Renal cortical epithelial cell (primary cell): ENCODE data around the gene LIMS4. TPM values are rescaled to one million over a fixed set of nuclear protein-coding genes. Genes with fewer than 3 reads are reported as not detected.
"Not testable (repeated sequence)": the region's sequence is repeated elsewhere in the genome, so short reads cannot be mapped to it uniquely, and the experiment has no call there.

Experiments
- DNase-seq: peaks from one replicate; pipeline ENCODE4 v3.0.0-alpha.2; 2011; ENCODE audit warnings: low read depth
- total RNA-seq: library from RNA; depleted of rRNA; stranded (reverse); fragments of >200 nt; gene quantifications from 2 replicates; pipeline ENCODE4 v1.2.3, GENCODE V29; 2014

The LIMS4 gene
- 1.1 and 1.9 TPM in 2 replicates for total RNA-seq

GRCh38 chr2:110472171-110473058 lies at the start of gene LIMS4:
Gene LIMS4 (minus strand): TSS chr2:110472816. CDS start chr2:110472778, 38 bp downstream.
- not testable (repeated sequence) for DNase-seq

DNA sequence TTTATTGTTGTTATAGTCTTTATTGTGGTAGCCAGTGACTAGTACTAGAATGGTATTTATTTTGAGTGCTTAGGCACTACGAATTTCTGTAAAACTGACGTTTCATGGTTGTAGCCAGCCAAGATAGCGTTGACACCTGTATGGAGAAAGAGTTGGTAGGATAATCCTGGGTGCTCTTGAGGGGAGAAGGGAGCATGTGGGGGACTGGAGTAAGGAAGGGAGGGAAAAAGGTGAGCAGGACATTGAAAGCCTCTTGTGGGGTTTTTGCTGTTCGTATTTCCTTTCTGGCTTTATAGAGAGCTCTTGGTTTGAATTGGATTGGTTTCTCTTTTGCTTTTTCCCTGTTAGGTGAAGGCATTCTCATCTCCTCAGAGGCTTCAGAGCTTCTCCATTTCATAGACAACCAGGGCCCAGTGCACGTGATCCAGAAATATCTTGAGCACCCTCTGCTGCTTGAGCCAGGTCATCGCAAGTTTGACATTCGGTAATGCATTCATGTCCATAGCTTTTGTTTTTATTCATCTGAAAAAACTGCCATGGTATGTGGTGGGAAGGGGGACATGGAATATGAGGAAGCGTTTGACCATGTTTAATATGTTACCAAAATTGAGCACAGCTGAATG lies 27.2 kb upstream of the LIMS4 start:
- not testable (repeated sequence) for DNase-seq

DNA sequence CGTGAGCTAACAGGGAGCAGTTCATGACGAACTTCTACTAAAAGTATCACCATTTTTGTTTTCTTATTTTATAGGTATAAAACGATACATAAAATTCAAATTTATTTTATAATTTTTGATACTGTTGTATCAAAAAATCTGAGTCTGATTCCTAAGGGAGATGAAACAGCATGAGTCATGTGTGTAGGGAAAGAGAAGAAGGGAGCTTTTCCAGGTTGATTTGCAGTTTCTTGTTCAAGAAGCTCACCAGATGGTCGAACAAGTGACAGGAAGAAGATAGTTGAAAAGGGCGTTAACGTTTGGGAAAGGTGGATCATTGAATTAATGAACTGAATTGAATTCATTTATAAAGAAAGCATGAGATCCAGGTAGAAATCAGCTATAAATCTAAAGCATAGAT lies 23.4 kb upstream of the LIMS4 start:
- DNase-seq = not testable (repeated sequence)

- DNase-seq = not testable (repeated sequence)
Observed at GRCh38 chr2:110494488-110494887, 21.9 kb upstream of the LIMS4 start.

DNA sequence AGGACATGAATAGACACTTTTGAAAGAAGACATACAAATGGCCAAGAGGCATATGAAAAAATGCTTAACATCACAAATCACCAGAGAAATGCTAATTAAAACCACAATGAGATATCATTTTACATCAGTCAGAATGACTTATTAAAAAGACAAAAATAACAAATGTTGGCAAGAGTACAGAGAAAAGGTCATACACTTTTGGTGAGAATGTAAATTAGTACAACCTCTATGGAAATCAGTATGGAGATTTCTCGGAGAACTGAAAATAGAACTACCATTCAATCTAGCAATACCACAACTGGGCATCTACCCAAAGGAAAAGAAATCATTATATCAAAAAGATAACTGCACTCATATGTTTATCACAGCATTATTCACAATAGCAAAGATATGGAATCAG lies 16.4 kb upstream of the LIMS4 start:
- DNase-seq = not testable (repeated sequence)

DNA sequence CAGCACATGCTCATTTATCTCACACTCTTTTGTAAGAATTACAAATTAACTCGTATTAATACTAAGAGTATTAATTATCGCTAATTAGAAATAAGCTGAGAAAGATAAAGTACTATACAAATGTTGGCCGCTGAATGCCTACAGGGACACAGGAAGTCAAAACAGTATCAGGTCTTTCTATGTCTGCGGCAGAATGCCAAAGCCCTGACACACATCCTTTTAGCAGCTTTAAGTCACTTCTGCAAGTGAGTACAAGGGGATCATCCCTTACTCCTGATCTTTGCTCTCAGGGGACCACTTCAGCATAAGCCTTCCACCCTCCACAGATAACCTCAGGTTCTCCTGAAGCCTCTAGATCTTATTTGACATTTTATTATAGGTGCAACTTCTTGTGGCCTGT lies 10.1 kb upstream of the LIMS4 start:
- DNase-seq = not testable (repeated sequence)

GRCh38 chr2:110481200-110481599 lies 8.6 kb upstream of the LIMS4 start:
- DNase-seq = not testable (repeated sequence)

- not testable (repeated sequence) for DNase-seq
Observed at GRCh38 chr2:110480084-110480483, 7.5 kb upstream of the LIMS4 start.

GRCh38 chr2:110477370-110477769 lies 4.8 kb upstream of the LIMS4 start:
- DNase-seq = not testable (repeated sequence)

DNA sequence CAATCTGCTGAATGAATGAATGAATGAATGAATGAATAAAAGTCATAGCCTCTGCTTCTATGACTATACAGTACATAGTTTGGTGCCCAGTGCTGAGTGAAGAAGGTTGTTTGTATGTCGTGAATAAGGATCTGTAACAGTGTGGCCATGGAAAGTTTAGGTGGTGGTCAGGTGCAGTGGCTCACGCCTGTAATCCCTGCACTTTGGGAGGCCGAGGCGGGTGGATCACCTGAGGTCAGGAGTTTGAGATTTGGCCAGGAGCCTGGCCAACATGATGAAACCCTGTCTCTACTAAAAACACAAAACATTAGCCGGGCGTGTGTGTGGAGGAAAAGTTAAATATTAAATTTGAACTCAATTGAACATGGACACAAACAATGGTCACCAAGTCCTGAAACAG lies 4.3 kb upstream of the LIMS4 start:
- DNase-seq = not testable (repeated sequence)

GRCh38 chr2:110475627-110476359 lies 3.2 kb upstream of the LIMS4 start:
- not testable (repeated sequence) for DNase-seq

DNA sequence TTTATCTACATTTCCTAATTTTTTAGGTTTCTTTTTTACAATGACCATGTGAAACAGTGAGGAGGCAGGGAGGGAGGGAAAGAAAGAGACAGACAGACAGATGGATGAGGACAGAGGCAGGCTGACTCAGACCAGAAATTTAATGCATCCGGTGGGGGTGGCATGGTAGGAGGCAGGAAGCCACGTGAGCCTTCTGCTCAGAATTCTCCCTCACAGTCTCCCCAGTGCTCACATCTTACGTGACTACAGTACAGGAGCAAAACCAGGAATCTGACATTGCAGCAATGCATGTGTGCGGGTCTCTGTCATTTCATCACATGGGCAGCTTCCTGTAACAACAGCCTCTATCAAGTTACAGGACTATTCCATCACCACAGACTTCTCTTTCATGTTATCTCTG lies 2.3 kb upstream of the LIMS4 start:
- not testable (repeated sequence) for DNase-seq

DNA sequence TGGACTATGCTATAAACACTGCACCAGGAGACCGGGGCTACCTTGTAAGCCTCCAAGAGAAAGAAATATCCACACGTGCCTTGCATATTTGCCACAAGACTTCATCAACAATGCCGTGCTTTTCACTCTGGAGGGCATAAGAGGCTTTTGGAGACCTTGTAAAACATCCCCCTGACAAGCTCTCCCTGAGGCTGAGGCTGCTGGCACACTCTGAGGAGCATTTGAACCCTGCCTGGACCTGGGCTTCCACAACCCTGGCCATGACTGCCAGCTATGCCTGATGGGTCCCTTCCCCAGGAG lies 393 bp upstream of the LIMS4 start:
- DNase-seq = not testable (repeated sequence)

- DNase-seq = not testable (repeated sequence)
Observed at GRCh38 chr2:110468921-110469320, 3.7 kb downstream of the LIMS4 start.

DNA sequence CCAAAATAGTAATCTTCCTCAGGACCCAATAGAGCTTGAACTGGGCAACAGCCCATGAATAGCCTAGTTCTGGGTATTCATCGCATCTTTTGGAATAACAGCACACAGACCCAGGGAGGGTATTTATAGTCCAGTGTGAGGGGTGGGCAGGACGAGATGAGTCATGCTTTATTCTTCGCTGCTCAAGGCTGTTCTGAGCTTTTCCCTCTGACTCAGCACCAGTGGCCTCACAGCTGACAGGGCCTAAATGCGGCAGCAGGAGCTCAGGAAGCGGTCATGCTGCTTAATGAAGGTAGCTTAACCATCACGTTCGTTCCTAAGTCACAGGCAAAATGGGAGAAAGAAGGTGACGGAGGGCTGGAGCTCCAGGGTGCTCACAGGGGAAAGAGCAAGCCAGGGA lies 7.3 kb downstream of the LIMS4 start:
- DNase-seq = not testable (repeated sequence)

DNA sequence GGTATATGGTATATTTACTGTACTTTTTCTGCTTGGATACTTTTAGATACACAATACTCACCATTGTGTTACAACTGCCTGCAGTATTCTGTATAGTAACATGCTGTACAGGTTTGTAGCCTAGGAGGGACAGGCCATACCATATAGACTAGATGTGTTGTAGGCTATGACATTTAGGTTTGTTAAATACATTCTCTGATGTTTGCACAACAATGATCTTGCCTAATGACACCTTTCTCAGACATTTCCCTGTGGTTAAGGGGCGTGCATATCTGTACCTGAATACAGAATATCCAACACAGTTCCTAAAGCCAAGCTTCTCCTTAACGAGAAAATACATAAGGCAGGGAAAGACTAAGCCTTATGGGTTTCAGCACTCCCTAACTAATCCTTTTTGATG lies 10.2 kb downstream of the LIMS4 start:
- DNase-seq = not testable (repeated sequence)

DNA sequence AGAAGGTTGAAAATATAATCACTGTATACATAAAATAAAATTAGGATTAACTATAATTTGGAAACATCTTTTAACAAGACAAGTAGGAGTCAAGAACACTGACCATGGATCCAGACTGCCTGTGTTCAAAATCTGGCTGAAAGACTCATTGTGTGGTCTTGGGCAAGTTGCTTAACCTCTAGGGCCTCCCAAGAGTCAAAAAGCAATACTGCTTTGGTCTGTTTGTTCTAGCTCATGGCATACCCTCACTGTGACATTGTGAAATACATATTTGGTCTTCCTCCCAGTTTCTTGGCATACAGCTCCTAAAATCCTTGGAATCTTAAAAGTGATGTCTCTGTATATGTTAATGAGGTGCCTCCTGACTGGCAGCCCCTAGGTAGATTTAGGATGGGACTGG lies 12.3 kb downstream of the LIMS4 start:
- not testable (repeated sequence) for DNase-seq

DNA sequence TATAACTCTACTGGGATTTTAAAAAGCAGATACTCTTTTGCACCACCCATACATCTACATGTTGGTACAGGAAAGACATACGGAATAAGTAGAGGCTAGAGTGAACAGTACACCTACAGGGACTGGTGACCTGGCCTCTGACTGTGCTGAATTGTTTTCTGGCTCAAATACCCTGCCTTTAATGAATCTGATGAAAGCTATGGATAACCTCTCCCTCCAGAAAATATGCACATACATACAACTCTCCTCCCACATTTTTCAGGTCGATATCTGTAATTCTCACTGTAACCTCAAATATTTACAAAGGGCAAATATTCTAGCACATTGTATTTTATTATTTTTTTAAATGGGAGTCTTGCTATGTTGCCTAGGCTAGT lies 15.4 kb downstream of the LIMS4 start:
- not testable (repeated sequence) for DNase-seq

DNA sequence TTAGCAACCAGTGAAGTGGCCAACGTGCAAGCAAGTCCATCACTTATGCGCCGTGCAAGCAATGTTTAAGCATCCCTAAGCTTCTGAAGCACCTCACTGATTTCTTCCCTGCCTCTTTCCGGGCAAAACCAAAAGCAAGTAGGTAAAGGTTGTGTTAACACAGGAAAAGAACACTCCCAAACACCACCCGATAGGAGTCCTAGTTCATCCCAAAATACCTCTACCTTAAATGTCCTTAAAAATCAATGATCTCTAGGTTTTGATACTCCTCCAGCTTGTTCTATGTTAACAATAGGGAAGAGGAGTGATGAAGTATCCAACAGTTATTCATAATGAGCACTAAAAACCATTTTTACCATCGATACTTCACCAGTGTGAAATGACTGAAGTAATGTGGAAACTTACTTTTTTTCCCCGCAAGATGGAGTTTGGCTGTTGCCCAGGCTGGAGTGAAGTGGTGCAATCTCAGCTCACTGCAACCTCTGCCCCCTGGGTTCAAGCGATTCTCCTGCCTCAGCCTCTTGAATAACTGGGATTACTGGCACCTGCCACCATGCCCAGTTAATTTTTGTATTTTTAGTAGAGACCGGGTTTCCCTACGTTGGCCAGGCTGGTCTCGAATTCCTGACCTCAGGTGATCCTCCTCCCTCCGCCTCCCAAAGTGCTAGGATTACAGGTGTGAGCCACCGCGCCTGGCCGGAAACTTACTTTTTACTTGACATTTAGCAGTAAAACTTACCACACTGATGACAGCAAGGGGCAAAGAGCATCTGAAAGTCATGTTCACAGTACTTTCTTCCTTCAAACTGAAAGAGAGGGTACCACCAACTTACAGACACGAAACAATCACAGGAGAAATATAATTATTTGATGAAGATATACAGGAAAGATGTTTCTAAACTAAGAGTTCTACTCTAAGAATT lies 16.1 kb downstream of the LIMS4 start:
- not testable (repeated sequence) for DNase-seq

DNA sequence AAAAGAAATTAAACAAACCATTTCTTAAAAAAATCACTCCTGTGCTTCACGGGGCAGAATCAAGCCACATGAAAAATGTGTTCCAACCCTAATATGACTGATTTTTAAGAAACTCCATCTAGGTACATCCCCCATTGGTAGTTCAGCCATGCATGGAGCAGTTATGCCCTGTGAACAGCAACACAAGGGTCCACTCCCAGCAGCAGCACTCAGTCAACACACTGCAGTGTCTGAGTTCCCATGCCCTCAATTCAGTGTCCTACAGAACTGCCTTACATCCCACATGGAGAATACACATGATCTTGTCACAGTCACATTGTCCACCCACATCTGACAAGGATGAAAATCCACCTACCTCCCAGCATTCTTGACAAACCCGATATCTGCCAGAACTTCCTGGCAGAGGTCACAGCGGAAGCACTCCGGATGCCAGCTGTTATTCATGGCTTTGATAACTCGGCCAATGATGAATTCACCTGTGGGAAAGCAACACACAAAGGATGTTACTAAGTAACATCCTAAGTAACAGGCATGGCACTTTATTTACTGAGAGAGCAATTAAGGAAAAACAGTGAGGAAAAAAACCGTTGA lies 17.4 kb downstream of the LIMS4 start:
- not testable (repeated sequence) for DNase-seq

GRCh38 chr2:110450951-110451350 lies 21.7 kb downstream of the LIMS4 start:
- DNase-seq = not testable (repeated sequence)
